ENCODE results near the gene NPFFR1.

- TF ChIP-seq, protein P1, sequence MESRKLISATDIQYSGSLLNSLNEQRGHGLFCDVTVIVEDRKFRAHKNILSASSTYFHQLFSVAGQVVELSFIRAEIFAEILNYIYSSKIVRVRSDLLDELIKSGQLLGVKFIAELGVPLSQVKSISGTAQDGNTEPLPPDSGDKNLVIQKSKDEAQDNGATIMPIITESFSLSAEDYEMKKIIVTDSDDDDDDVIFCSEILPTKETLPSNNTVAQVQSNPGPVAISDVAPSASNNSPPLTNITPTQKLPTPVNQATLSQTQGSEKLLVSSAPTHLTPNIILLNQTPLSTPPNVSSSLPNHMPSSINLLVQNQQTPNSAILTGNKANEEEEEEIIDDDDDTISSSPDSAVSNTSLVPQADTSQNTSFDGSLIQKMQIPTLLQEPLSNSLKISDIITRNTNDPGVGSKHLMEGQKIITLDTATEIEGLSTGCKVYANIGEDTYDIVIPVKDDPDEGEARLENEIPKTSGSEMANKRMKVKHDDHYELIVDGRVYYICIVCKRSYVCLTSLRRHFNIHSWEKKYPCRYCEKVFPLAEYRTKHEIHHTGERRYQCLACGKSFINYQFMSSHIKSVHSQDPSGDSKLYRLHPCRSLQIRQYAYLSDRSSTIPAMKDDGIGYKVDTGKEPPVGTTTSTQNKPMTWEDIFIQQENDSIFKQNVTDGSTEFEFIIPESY (IDR thresholded peaks at IDR 0.05): no peak
- TF ChIP-seq CTCF (IDR thresholded peaks at IDR 0.05; ENCODE audit: low read depth, low read length, missing input control): no peak
- no peak for TF ChIP-seq FOXA1 (IDR thresholded peaks at IDR 0.05)
- no peak for TF ChIP-seq EGR1 (IDR thresholded peaks at IDR 0.05; ENCODE audit: low read depth in 2 of 2)
- TF ChIP-seq RAD21 (IDR thresholded peaks at IDR 0.05): no peak
- TF ChIP-seq YY1 (IDR thresholded peaks at IDR 0.05): no peak
- TF ChIP-seq SP1 (IDR thresholded peaks at IDR 0.05): no peak
- TF ChIP-seq, protein P2, sequence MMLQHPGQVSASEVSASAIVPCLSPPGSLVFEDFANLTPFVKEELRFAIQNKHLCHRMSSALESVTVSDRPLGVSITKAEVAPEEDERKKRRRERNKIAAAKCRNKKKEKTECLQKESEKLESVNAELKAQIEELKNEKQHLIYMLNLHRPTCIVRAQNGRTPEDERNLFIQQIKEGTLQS (IDR thresholded peaks at IDR 0.05): no peak
- TF ChIP-seq NR2F2 (IDR thresholded peaks at IDR 0.05): no peak
- TF ChIP-seq, protein P3, sequence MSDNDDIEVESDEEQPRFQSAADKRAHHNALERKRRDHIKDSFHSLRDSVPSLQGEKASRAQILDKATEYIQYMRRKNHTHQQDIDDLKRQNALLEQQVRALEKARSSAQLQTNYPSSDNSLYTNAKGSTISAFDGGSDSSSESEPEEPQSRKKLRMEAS (IDR thresholded peaks at IDR 0.05): no peak
- TF ChIP-seq REST (IDR thresholded peaks at IDR 0.05): no peak
- TF ChIP-seq GABPA (IDR thresholded peaks at IDR 0.05 in 1 of 2, conservative IDR thresholded peaks at IDR 0.05 in 1 of 2): no peak
- no peak for TF ChIP-seq RXRA (IDR thresholded peaks at IDR 0.05)
Observed at GRCh38 chr10:70260734-70261133, 23.1 kb downstream of the NPFFR1 start.
